ENCODE measurements around the gene SF3B5.
"Not testable (repeated sequence)": the region's sequence is repeated elsewhere in the genome, so short reads cannot be mapped to it uniquely, and the experiment has no call there.

SF3B5 gene

GRCh38 chr6:144049386-144049785, 46.0 kb downstream of the SF3B5 start:
- TF ChIP-seq CTCF (conservative IDR thresholded peaks at IDR 0.05; ENCODE audit: low read length) (no peak), EZH2phosphoT487 (IDR thresholded peaks at IDR 0.05; ENCODE audit: borderline replicate concordance) (no peak)
- H3K9ac ChIP-seq (ENCODE audit: low read depth, low read length, poor library complexity, severe bottlenecking): no peak overlapping the region
- no peaks in the 10 kb centered on the region for H3K9me2 ChIP-seq (replicated peaks; ENCODE audit: low read depth, low read length)
- no peaks in the 10 kb centered on the region for H3K36me3 ChIP-seq (ENCODE audit: insufficient read depth, low read length)
- no peaks in the 10 kb centered on the region for H3F3A ChIP-seq (ENCODE audit: low read depth)
- H3K4me2 ChIP-seq (ENCODE audit: low read depth, low read length, poor library complexity, severe bottlenecking): no peak overlapping the region
- H3K4me1 ChIP-seq (ENCODE audit: insufficient read depth, low read length, poor library complexity, severe bottlenecking): peaks cover 7% of the 10 kb centered on the region
- no peak overlapping the region for H3K4me3 ChIP-seq (ENCODE audit: low read length, poor library complexity, severe bottlenecking)
- no peaks in the 10 kb centered on the region for H3K79me2 ChIP-seq (ENCODE audit: insufficient read depth, low read length)
- no peaks in the 10 kb centered on the region for H3K27me3 ChIP-seq (ENCODE audit: insufficient read depth, low read length, poor library complexity, severe bottlenecking)
- no peaks in the 10 kb centered on the region for H4K20me1 ChIP-seq (ENCODE audit: insufficient read depth, low read length, poor library complexity, severe bottlenecking)
- no peaks in the 10 kb centered on the region for H3K9me3 ChIP-seq (ENCODE audit: insufficient read depth, low read depth, low read length)
- H2AFZ ChIP-seq (ENCODE audit: low read length): no peak overlapping the region

GRCh38 chr6:144047688-144048087, 47.7 kb downstream of the SF3B5 start:
- H3K27me3 ChIP-seq (ENCODE audit: insufficient read depth, low read length, poor library complexity, severe bottlenecking): no peaks in the 10 kb centered on the region
- H3F3A ChIP-seq (ENCODE audit: low read depth): no peaks in the 10 kb centered on the region
- no peak overlapping the region for H3K9ac ChIP-seq (ENCODE audit: low read depth, low read length, poor library complexity, severe bottlenecking)
- no peaks in the 10 kb centered on the region for H3K79me2 ChIP-seq (ENCODE audit: insufficient read depth, low read length)
- no peak overlapping the region for H2AFZ ChIP-seq (ENCODE audit: low read length)
- TF ChIP-seq EZH2phosphoT487 (IDR thresholded peaks at IDR 0.05; ENCODE audit: borderline replicate concordance) (no peak), CTCF (conservative IDR thresholded peaks at IDR 0.05; ENCODE audit: low read length) (no peak)
- H3K4me2 ChIP-seq (ENCODE audit: low read depth, low read length, poor library complexity, severe bottlenecking): no peak overlapping the region
- no peaks in the 10 kb centered on the region for H3K4me1 ChIP-seq (ENCODE audit: insufficient read depth, low read length, poor library complexity, severe bottlenecking)
- H3K9me2 ChIP-seq (replicated peaks; ENCODE audit: low read depth, low read length): no peaks in the 10 kb centered on the region
- H4K20me1 ChIP-seq (ENCODE audit: insufficient read depth, low read length, poor library complexity, severe bottlenecking): no peaks in the 10 kb centered on the region
- H3K9me3 ChIP-seq (ENCODE audit: insufficient read depth, low read depth, low read length): no peaks in the 10 kb centered on the region
- H3K36me3 ChIP-seq (ENCODE audit: insufficient read depth, low read length): no peaks in the 10 kb centered on the region
- no peak overlapping the region for H3K4me3 ChIP-seq (ENCODE audit: low read length, poor library complexity, severe bottlenecking)

- not testable (repeated sequence) for H3K4me2 ChIP-seq (ENCODE audit: low read depth, low read length, poor library complexity, severe bottlenecking); H2AFZ ChIP-seq (ENCODE audit: low read length); H3K36me3 ChIP-seq (ENCODE audit: insufficient read depth, low read length); H3K4me3 ChIP-seq (ENCODE audit: low read length, poor library complexity, severe bottlenecking); H3K9me3 ChIP-seq (ENCODE audit: insufficient read depth, low read depth, low read length); H3K9ac ChIP-seq (ENCODE audit: low read depth, low read length, poor library complexity, severe bottlenecking); H4K20me1 ChIP-seq (ENCODE audit: insufficient read depth, low read length, poor library complexity, severe bottlenecking); H3K4me1 ChIP-seq (ENCODE audit: insufficient read depth, low read length, poor library complexity, severe bottlenecking); H3K79me2 ChIP-seq (ENCODE audit: insufficient read depth, low read length); H3K9me2 ChIP-seq (replicated peaks; ENCODE audit: low read depth, low read length); H3K27me3 ChIP-seq (ENCODE audit: insufficient read depth, low read length, poor library complexity, severe bottlenecking); H3F3A ChIP-seq (ENCODE audit: low read depth)
These were observed 48.7 kb downstream of the SF3B5 start for GRCh38 chr6:144046672-144047071.

- H3K4me2 ChIP-seq (ENCODE audit: low read depth, low read length, poor library complexity, severe bottlenecking); H3K36me3 ChIP-seq (ENCODE audit: insufficient read depth, low read length); H3F3A ChIP-seq (ENCODE audit: low read depth); H3K79me2 ChIP-seq (ENCODE audit: insufficient read depth, low read length); H3K9me2 ChIP-seq (replicated peaks; ENCODE audit: low read depth, low read length); H3K4me1 ChIP-seq (ENCODE audit: insufficient read depth, low read length, poor library complexity, severe bottlenecking); H2AFZ ChIP-seq (ENCODE audit: low read length); H3K9me3 ChIP-seq (ENCODE audit: insufficient read depth, low read depth, low read length); H3K27me3 ChIP-seq (ENCODE audit: insufficient read depth, low read length, poor library complexity, severe bottlenecking); H3K4me3 ChIP-seq (ENCODE audit: low read length, poor library complexity, severe bottlenecking); H4K20me1 ChIP-seq (ENCODE audit: insufficient read depth, low read length, poor library complexity, severe bottlenecking); H3K9ac ChIP-seq (ENCODE audit: low read depth, low read length, poor library complexity, severe bottlenecking): not testable (repeated sequence)
These were observed 50.4 kb downstream of the SF3B5 start for GRCh38 chr6:144044989-144045388.
